ENCODE results near the gene OR6A2.

Gene OR6A2

DNA sequence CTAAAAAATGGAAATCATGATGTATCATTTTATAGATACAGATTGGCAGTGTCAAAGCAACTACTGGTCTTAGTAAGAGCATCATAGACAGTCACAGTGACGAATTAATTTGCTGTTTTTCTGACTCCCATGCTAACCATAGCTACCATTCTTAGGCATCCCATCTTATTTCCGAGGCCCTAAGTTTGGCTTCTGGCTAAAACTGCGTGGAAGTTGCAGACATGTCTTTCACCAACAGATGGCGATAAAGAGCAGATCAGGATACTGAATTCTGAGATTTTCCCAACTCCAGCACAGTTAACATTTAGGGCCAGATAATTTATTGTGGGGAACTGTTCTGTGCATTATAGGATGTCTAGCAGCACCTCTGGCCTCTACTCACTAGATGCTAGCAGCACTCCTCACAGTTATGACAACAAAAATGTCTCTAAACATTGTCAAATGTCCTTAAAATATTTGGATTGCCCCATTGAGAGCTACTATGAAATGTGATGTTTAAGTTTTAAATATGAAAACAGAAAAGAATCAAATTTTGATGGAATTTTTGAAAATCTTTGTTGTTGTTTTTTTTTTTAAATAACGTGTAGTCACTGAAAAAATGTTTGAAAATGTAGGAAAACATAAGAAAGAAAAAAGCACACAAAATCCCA, 44.1 kb downstream of the OR6A2 start:
- DNase-seq, result peak; percentile 20

DNA sequence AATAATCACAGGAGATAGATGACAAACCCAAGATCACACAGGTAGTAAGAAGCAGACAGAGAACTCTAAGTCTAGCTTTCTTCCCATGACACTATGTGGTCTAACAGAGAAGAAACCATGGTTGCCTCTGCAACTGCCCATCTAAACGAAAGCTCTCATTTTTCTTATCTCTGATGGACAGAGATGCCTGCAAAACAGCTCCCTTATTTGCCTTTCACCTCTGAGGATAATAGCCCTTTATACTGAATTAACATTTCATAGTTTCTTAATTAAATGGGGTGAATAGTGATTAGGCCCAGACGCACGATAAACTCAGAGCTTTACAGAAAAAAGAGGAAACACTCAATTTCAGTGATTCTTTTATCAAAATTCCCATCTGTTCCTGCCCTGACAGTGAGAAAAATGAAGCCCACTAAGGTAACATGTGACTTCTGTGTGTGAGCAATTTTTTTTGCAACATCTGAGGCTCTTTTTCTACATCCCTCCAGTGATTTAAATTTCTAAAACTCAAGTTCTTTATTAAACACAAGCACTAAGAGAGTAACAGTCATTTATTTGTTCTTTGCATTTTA, 52.3 kb downstream of the OR6A2 start:
- DNase-seq, result no peak

DNA sequence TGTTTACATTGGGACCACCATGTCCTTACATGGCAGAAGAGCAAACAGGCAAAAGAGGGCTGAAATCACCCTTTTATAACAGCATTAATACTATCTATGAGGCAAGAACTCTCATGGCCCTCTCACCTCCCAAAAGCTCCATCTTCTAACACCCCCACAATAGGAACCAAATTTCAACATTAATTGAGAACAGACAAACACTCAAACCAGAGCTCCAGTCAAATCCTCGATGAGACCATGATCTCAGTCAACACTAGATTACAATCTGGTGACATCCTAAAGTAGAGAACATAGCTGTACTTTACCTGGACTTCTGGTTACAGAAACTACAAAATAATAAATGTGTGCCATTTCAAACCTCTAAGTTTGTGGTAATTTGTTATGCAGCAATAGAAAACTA, 52.9 kb downstream of the OR6A2 start:
- no peak for DNase-seq

DNA sequence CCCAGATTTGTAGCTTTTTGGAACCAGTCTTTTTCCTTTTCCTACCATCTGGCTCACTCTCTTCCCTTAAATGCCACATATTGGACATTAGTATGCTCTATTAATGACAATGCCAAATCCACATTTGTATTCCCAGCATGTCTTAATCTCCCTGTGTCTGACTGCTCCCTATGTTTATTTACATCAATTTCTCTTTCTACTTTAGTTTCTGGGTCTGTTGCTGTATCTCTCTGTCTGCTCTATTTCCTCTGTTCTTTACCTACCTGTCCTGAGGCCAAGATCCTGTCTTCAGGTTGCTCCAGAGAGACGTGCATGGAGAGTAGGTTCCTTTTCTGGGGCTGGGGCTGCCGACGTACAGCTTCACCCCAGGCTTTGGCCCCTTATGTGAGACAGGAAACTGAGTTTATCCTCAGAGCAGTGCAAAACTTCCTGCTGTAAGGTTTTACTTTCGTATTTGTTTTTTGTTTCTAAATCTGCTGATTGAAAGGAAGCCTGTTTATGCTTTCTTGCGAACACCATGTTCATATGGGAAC, 53.3 kb downstream of the OR6A2 start:
- no peak for DNase-seq

DNA sequence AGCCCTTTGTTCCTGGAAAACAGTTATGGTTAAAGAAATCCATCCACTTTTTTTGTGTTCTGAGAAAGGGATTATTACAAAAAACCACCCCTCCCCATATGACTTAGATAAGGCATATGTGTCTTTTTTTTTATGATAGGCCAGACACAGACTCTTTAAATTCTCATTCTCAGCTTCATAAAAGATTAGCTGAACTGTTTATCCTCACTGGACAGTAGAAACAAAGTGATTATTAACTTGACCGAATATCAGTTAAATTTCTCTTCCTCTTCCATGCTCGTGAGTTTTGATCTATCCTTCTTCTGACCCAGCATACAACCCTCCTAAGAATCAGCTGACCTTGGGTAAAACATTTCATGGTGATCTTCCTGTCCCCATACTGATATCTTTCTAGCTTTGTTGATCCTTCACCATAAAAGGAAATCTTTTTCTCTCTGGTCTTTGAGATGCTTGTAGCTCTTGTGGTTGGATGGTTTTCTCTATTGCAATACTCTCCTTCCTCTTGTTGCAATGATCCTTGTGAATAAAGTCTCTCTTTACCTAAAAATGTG, 53.9 kb downstream of the OR6A2 start:
- DNase-seq, result no peak

DNA sequence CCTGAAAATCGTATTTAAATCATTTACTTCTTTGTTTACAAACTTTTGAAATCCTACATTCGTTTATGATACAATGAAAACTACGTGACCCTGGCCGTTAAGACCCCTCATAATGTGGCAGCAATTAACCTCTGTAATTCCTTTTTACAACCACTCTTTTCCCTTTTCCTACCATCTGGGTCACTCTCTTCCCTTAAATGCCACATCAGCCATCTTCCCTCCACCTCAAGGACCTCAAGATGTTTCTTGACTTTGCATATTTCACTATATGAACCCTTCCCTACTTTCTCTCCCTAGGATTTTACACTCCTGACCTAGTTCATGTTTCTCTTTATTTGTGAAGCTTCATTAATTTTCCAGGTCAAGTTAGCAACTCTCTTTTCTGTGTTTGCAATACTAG, 54.5 kb downstream of the OR6A2 start:
- no peak for DNase-seq

DNA sequence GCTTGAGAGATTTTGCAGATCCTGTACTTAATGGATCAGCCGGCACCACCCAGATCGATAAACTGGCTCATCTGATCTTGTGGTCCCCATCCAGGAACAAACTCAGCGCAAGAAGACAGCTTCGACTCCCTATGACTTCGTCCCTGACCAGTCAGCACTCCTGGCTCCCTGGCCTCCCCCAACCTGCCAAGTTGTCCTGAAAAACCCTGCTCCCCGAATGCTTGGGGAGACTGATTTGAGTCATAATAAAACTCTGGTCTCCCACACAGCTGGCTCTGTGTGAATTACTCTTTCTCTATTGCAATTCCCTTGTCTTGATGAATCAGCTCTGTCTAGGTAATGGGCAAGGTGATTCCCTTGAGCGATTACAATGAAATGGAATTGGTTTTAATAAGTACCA, 57.2 kb downstream of the OR6A2 start:
- DNase-seq, result no peak

Data from NCI-H146 (cell line).